Liver (tissue), 9 donors: ENCODE data around the gene SEMA6D. TPM values are rescaled to one million over a fixed set of nuclear protein-coding genes. Genes with fewer than 3 reads are reported as not detected.

Source experiments
- DNase-seq: peaks from one replicate; pipeline ENCODE4 v3.0.0-alpha.2; 2017; ENCODE audit warnings: low spot score
- H3K27ac ChIP-seq, 2 donors: one replicate each; pipeline ENCODE4 v1.7.0; 2013; ENCODE audit warnings: inconsistent platforms in 2 of 2, low read length in 2 of 2, control low read depth in 1 of 2, low read depth in 1 of 2, mild to moderate bottlenecking in 1 of 2
- H3K27me3 ChIP-seq, 4 donors: one replicate each; pipeline versions ENCODE4 v1.6.1 to v1.7.0; 2013; ENCODE audit warnings: low read length in 3 of 4, inconsistent platforms in 1 of 4, mild to moderate bottlenecking in 1 of 4, moderate library complexity in 1 of 4; ENCODE audit not compliant: control insufficient read depth in 4 of 4, insufficient read depth in 4 of 4
- H3K36me3 ChIP-seq, 4 donors: one replicate each; pipeline versions ENCODE4 v1.6.1 to v1.7.0; 2013; ENCODE audit warnings: low read length in 3 of 4, mild to moderate bottlenecking in 3 of 4, low read depth in 1 of 4, moderate library complexity in 1 of 4; ENCODE audit not compliant: control insufficient read depth in 4 of 4, insufficient read depth in 3 of 4
- H3K4me1 ChIP-seq, 4 donors: one replicate each; pipeline versions ENCODE4 v1.6.1 to v1.7.0; 2013; ENCODE audit warnings: low read length in 3 of 4, mild to moderate bottlenecking in 3 of 4, moderate library complexity in 1 of 4; ENCODE audit not compliant: control insufficient read depth in 4 of 4, insufficient read depth in 4 of 4
- H3K4me3 ChIP-seq, 3 donors: one replicate each; pipeline versions ENCODE4 v1.6.1 to v1.7.0; 2013; ENCODE audit warnings: low read length in 3 of 3, control low read depth in 1 of 3, low read depth in 1 of 3, mild to moderate bottlenecking in 1 of 3
- H3K9ac ChIP-seq, 2 donors: one replicate each; pipeline ENCODE4 v1.7.0; 2013; ENCODE audit warnings: low read length in 2 of 2, mild to moderate bottlenecking in 2 of 2, moderate library complexity in 2 of 2, control low read depth in 1 of 2, low read depth in 1 of 2
- H3K9me3 ChIP-seq, 4 donors: one replicate each; pipeline versions ENCODE4 v1.6.1 to v1.7.0; 2013; ENCODE audit warnings: low read length in 3 of 4; ENCODE audit not compliant: control insufficient read depth in 4 of 4
- EGR1 ChIP-seq, 2 donors: IDR thresholded peaks; 2 replicates each; pipeline ENCODE4 v1.6.1; 2016 to 2018; ENCODE audit warnings: antibody characterized with exemption in 2 of 2, low read depth in 2 of 2
- FOXA1 ChIP-seq: IDR thresholded peaks from 2 replicates; pipeline ENCODE4 v1.6.1; 2016; ENCODE audit warnings: antibody characterized with exemption
- FOXA2 ChIP-seq: IDR thresholded peaks from 2 replicates; pipeline ENCODE4 v1.6.1; 2016; ENCODE audit warnings: antibody characterized with exemption
- GABPA ChIP-seq, 2 donors: IDR thresholded peaks in 1 of 2; conservative IDR thresholded peaks in 1 of 2; 2 replicates each; pipeline ENCODE4 v1.6.1; 2016; ENCODE audit warnings: antibody characterized with exemption in 2 of 2, mild to moderate bottlenecking in 1 of 2, moderate library complexity in 1 of 2
- HNF4A ChIP-seq, 2 donors: conservative IDR thresholded peaks; 2 replicates each; pipeline ENCODE4 v1.6.1; 2016; ENCODE audit warnings: antibody characterized with exemption in 2 of 2, mild to moderate bottlenecking in 2 of 2
- HNF4G ChIP-seq: IDR thresholded peaks from 2 replicates; pipeline ENCODE4 v1.6.1; 2016; ENCODE audit warnings: antibody characterized with exemption
- JUND ChIP-seq, 2 donors: IDR thresholded peaks; 2 replicates each; pipeline ENCODE4 v1.6.1; 2016; ENCODE audit warnings: antibody characterized with exemption in 2 of 2
- NR2F2 ChIP-seq: IDR thresholded peaks from 2 replicates; pipeline ENCODE4 v1.6.1; 2016; ENCODE audit warnings: antibody characterized with exemption
- RAD21 ChIP-seq, 2 donors: IDR thresholded peaks; 2 replicates each; pipeline ENCODE4 v1.6.1; 2016; ENCODE audit warnings: antibody characterized with exemption in 2 of 2, mild to moderate bottlenecking in 2 of 2
- RXRA ChIP-seq, 2 donors: IDR thresholded peaks; 2 replicates each; pipeline ENCODE4 v1.6.1; 2017 to 2018; ENCODE audit warnings: antibody characterized with exemption in 2 of 2, mild to moderate bottlenecking in 1 of 2
- SP1 ChIP-seq: IDR thresholded peaks from 2 replicates; pipeline ENCODE4 v1.6.1; 2018; ENCODE audit warnings: antibody characterized with exemption, mild to moderate bottlenecking
- TAF1 ChIP-seq: conservative IDR thresholded peaks from 2 replicates; pipeline ENCODE4 v1.6.1; 2016; ENCODE audit warnings: antibody characterized with exemption, mild to moderate bottlenecking
- YY1 ChIP-seq: IDR thresholded peaks from 2 replicates; pipeline ENCODE4 v1.6.1; 2016; ENCODE audit warnings: antibody characterized with exemption, mild to moderate bottlenecking
- WGBS: extraction: QIAGEN DNeasy Blood & Tissue Kit; methylation state at CpG from one replicate; pipeline ENCODE4 v1.1.7; 2013; 5-methylcytosine and 5-hydroxymethylcytosine counted together
- polyA plus RNA-seq, 2 donors: library from polyadenylated mRNA; stranded (reverse) in 1 of 2; unstranded in 1 of 2; fragments of 200-250 nt in 1 of 2; fragments of >200 nt in 1 of 2; fragmentation: Nextera tagmentation in 1 of 2; extraction: Ambion mirVana in 1 of 2; gene quantifications; one replicate each; pipeline versions ENCODE4 v1.2.1 to v1.2.3, GENCODE V29; 2013 to 2015
- total RNA-seq, 2 donors: library from RNA; depleted of rRNA; stranded (reverse); fragments of >200 nt; gene quantifications; one replicate each; pipeline ENCODE4 v1.2.3, GENCODE V29; 2014
- TF ChIP-seq, protein P1 (sequence below): IDR thresholded peaks from 2 replicates; pipeline ENCODE4 v1.6.1; 2016; ENCODE audit warnings: antibody characterized with exemption
- TF ChIP-seq, protein P2 (sequence below): IDR thresholded peaks from 2 replicates; pipeline ENCODE4 v1.6.1; 2016; ENCODE audit warnings: antibody characterized with exemption
- TF ChIP-seq, protein P3 (sequence below): IDR thresholded peaks from 2 replicates; pipeline ENCODE4 v1.6.1; 2016; ENCODE audit warnings: antibody characterized with exemption
- TF ChIP-seq, protein P4 (sequence below): fragments of 150-350 bp; IDR thresholded peaks from 2 replicates; pipeline ENCODE4 v1.5.1; 2017; ENCODE audit warnings: improper control_type of control experiment, low read depth, low read length; ENCODE audit not compliant: missing input control
- TF ChIP-seq, protein P5 (sequence below): IDR thresholded peaks from 2 replicates; pipeline ENCODE4 v1.6.1; 2016; ENCODE audit warnings: antibody characterized with exemption, mild to moderate bottlenecking
- donor health status: healthy.
- donor health status: healthy.
- donor health status: healthy.
- donor health status: healthy.
- donor health status: healthy.

Gene SEMA6D
- total and polyA plus RNA-seq, 4 donors: 1.0 to 4.5 (median 3.1) TPM

DNA sequence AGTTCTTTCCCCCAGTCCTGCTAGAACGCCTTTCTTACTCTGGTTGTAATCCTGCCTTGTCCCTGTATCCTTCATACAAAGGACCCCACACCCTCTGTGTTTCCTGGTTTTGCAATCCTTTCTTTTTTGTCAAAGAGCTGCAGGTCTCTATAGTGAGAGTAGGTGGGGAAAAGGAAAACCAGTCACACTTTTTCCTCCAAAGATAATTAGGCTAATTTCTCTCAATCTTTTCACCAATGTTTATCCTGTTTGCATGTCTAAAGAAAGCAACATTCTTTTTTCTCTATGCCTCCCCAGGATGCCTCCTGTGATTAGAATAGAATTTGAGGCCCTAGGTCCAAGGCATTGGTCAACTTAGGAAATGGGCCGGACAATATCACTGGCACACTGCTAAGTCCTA is 25.4 kb downstream of the SEMA6D start:
- no peak for DNase-seq
- 61% methylated on average over 2 of the region's 2 CpGs for WGBS

More for the DNA sequence above, 25.4 kb downstream of the SEMA6D start:
- H3K4me1 ChIP-seq: no peaks in the 10 kb centered on the region
- H3K9me3 ChIP-seq: no peaks in the 10 kb centered on the region
- no peaks in the 10 kb centered on the region for H3K36me3 ChIP-seq
- peaks cover 0 to 5% (median 0%) of the 10 kb centered on the region in 4 donors for H3K27me3 ChIP-seq
- H3K27ac ChIP-seq: no peak overlapping the region
- TF ChIP-seq, protein P1, sequence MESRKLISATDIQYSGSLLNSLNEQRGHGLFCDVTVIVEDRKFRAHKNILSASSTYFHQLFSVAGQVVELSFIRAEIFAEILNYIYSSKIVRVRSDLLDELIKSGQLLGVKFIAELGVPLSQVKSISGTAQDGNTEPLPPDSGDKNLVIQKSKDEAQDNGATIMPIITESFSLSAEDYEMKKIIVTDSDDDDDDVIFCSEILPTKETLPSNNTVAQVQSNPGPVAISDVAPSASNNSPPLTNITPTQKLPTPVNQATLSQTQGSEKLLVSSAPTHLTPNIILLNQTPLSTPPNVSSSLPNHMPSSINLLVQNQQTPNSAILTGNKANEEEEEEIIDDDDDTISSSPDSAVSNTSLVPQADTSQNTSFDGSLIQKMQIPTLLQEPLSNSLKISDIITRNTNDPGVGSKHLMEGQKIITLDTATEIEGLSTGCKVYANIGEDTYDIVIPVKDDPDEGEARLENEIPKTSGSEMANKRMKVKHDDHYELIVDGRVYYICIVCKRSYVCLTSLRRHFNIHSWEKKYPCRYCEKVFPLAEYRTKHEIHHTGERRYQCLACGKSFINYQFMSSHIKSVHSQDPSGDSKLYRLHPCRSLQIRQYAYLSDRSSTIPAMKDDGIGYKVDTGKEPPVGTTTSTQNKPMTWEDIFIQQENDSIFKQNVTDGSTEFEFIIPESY: no peak
- TF ChIP-seq, protein P2, sequence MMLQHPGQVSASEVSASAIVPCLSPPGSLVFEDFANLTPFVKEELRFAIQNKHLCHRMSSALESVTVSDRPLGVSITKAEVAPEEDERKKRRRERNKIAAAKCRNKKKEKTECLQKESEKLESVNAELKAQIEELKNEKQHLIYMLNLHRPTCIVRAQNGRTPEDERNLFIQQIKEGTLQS: no peak
- TF ChIP-seq RXRA (IDR thresholded peaks at IDR 0.05) (no peak), JUND (IDR thresholded peaks at IDR 0.05) (no peak), FOXA2 (no peak), YY1 (no peak), TAF1 (no peak), NR2F2 (no peak), HNF4A (conservative IDR thresholded peaks at IDR 0.05) (no peak), GABPA (IDR thresholded peaks at IDR 0.05 in 1 of 2, conservative IDR thresholded peaks at IDR 0.05 in 1 of 2) (no peak), RAD21 (IDR thresholded peaks at IDR 0.05) (no peak), FOXA1 (no peak), EGR1 (IDR thresholded peaks at IDR 0.05; ENCODE audit: low read depth in 2 of 2) (no peak), SP1 (no peak), HNF4G (no peak)
- TF ChIP-seq, protein P3, sequence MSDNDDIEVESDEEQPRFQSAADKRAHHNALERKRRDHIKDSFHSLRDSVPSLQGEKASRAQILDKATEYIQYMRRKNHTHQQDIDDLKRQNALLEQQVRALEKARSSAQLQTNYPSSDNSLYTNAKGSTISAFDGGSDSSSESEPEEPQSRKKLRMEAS: no peak
- TF ChIP-seq, protein P4, sequence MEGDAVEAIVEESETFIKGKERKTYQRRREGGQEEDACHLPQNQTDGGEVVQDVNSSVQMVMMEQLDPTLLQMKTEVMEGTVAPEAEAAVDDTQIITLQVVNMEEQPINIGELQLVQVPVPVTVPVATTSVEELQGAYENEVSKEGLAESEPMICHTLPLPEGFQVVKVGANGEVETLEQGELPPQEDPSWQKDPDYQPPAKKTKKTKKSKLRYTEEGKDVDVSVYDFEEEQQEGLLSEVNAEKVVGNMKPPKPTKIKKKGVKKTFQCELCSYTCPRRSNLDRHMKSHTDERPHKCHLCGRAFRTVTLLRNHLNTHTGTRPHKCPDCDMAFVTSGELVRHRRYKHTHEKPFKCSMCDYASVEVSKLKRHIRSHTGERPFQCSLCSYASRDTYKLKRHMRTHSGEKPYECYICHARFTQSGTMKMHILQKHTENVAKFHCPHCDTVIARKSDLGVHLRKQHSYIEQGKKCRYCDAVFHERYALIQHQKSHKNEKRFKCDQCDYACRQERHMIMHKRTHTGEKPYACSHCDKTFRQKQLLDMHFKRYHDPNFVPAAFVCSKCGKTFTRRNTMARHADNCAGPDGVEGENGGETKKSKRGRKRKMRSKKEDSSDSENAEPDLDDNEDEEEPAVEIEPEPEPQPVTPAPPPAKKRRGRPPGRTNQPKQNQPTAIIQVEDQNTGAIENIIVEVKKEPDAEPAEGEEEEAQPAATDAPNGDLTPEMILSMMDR: no peak
- TF ChIP-seq, protein P5, sequence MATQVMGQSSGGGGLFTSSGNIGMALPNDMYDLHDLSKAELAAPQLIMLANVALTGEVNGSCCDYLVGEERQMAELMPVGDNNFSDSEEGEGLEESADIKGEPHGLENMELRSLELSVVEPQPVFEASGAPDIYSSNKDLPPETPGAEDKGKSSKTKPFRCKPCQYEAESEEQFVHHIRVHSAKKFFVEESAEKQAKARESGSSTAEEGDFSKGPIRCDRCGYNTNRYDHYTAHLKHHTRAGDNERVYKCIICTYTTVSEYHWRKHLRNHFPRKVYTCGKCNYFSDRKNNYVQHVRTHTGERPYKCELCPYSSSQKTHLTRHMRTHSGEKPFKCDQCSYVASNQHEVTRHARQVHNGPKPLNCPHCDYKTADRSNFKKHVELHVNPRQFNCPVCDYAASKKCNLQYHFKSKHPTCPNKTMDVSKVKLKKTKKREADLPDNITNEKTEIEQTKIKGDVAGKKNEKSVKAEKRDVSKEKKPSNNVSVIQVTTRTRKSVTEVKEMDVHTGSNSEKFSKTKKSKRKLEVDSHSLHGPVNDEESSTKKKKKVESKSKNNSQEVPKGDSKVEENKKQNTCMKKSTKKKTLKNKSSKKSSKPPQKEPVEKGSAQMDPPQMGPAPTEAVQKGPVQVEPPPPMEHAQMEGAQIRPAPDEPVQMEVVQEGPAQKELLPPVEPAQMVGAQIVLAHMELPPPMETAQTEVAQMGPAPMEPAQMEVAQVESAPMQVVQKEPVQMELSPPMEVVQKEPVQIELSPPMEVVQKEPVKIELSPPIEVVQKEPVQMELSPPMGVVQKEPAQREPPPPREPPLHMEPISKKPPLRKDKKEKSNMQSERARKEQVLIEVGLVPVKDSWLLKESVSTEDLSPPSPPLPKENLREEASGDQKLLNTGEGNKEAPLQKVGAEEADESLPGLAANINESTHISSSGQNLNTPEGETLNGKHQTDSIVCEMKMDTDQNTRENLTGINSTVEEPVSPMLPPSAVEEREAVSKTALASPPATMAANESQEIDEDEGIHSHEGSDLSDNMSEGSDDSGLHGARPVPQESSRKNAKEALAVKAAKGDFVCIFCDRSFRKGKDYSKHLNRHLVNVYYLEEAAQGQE: no peak
- no peak overlapping the region for H3K4me3 ChIP-seq
- no peak overlapping the region for H3K9ac ChIP-seq
